Mesothelial cell of epicardium (in vitro differentiated cells): ENCODE measurements around the gene UBE3C. TPM values are rescaled to one million over a fixed set of nuclear protein-coding genes. Genes with fewer than 3 reads are reported as not detected.

ENCODE experiments used
- DNase-seq, 2 experiments: peaks; one replicate each; pipeline ENCODE4 v3.0.0; 2021; ENCODE audit warnings: low spot score in 2 of 2; ENCODE audit not compliant: unreplicated experiment in 2 of 2
- H3K27ac Mint-ChIP-seq: 2 replicates; pipeline ENCODE4 v1.8.0; 2021; ENCODE audit warnings: mixed read lengths
- H3K27me3 Mint-ChIP-seq: 2 replicates; pipeline ENCODE4 v1.8.0; 2021; ENCODE audit warnings: low read depth, mixed read lengths
- H3K36me3 Mint-ChIP-seq: 2 replicates; pipeline ENCODE4 v1.8.0; 2021; ENCODE audit warnings: mixed read lengths
- H3K4me1 Mint-ChIP-seq: 2 replicates; pipeline ENCODE4 v1.8.0; 2021; ENCODE audit warnings: mixed read lengths
- H3K4me3 Mint-ChIP-seq: 2 replicates; pipeline ENCODE4 v1.8.0; 2021; ENCODE audit warnings: mild to moderate bottlenecking, moderate library complexity, mixed read lengths
- H3K9me3 Mint-ChIP-seq: 2 replicates; pipeline ENCODE4 v1.8.0; 2021; ENCODE audit warnings: mixed read lengths
- total RNA-seq: library from RNA; stranded (reverse); gene quantifications from 3 replicates; pipeline ENCODE4 v1.2.1, GENCODE V29; 2021
- TF ChIP-seq, protein P1 (sequence below): fragments of 200-600 bp; sonication (generic); IDR thresholded peaks from one replicate; pipeline ENCODE4 v1.5.0; 2021; ENCODE audit warnings: antibody characterized with exemption; ENCODE audit not compliant: unreplicated experiment

UBE3C gene
- total RNA-seq, 1 donor from 2014 or later = 58.8 TPM

GRCh38 chr7:157160433-157160832, 21.7 kb downstream of the UBE3C start:
- Mint-ChIP-seq H3K36me3 (peaks cover 12% of the 10 kb centered on the region), H3K9me3 (peaks cover 8% of the 10 kb centered on the region), H3K4me1 (no peaks in the 10 kb centered on the region), H3K27ac (no peak overlapping the region), H3K27me3 (no peaks in the 10 kb centered on the region), H3K4me3 (no peak overlapping the region)
- DNase-seq = no peak
- TF ChIP-seq, protein P1, sequence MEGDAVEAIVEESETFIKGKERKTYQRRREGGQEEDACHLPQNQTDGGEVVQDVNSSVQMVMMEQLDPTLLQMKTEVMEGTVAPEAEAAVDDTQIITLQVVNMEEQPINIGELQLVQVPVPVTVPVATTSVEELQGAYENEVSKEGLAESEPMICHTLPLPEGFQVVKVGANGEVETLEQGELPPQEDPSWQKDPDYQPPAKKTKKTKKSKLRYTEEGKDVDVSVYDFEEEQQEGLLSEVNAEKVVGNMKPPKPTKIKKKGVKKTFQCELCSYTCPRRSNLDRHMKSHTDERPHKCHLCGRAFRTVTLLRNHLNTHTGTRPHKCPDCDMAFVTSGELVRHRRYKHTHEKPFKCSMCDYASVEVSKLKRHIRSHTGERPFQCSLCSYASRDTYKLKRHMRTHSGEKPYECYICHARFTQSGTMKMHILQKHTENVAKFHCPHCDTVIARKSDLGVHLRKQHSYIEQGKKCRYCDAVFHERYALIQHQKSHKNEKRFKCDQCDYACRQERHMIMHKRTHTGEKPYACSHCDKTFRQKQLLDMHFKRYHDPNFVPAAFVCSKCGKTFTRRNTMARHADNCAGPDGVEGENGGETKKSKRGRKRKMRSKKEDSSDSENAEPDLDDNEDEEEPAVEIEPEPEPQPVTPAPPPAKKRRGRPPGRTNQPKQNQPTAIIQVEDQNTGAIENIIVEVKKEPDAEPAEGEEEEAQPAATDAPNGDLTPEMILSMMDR = no peak

GRCh38 chr7:157165987-157166386, 27.3 kb downstream of the UBE3C start:
- Mint-ChIP-seq H3K4me3 (no peak overlapping the region), H3K27me3 (no peaks in the 10 kb centered on the region), H3K4me1 (no peaks in the 10 kb centered on the region), H3K27ac (no peak overlapping the region), H3K9me3 (peaks cover 16% of the 10 kb centered on the region), H3K36me3 (peaks cover 35% of the 10 kb centered on the region)
- no peak for DNase-seq
- TF ChIP-seq, protein P1 = no peak

DNA sequence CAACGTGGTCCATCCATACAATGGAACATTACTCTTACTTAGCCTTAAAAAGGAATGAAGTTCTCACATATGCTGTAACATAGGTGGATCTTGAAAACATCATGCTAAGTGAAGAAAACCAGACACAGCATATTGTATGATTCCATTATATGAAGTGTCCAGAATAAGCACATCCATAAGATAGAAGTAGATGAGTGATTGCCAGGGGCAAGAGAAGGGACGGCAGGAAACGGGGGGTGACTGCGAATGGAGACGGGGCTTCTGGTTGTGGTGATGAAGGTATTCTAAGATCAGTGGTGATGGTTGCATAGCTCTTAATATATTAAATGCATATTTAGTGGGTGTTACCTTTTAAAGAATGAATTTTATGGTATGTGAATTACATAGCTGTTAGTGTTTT, 29.8 kb downstream of the UBE3C start:
- H3K36me3 Mint-ChIP-seq = peaks cover 43% of the 10 kb centered on the region
- H3K9me3 Mint-ChIP-seq = peaks cover 16% of the 10 kb centered on the region
- H3K27me3 Mint-ChIP-seq = no peaks in the 10 kb centered on the region
- H3K4me3 Mint-ChIP-seq = no peak overlapping the region
- TF ChIP-seq, protein P1 = no peak
- H3K27ac Mint-ChIP-seq = no peak overlapping the region
- H3K4me1 Mint-ChIP-seq = no peaks in the 10 kb centered on the region
- DNase-seq = no peak

GRCh38 chr7:157176771-157177170, 38.0 kb downstream of the UBE3C start:
- no peaks in the 10 kb centered on the region for H3K4me1 Mint-ChIP-seq
- H3K27ac Mint-ChIP-seq = no peak overlapping the region
- no peak overlapping the region for H3K4me3 Mint-ChIP-seq
- no peak for DNase-seq
- peaks cover 30% of the 10 kb centered on the region for H3K36me3 Mint-ChIP-seq
- no peaks in the 10 kb centered on the region for H3K27me3 Mint-ChIP-seq
- no peaks in the 10 kb centered on the region for H3K9me3 Mint-ChIP-seq
- TF ChIP-seq, protein P1 = no peak

GRCh38 chr7:157177333-157177982, 38.7 kb downstream of the UBE3C start:
- H3K9me3 Mint-ChIP-seq = no peaks in the 10 kb centered on the region
- H3K4me3 Mint-ChIP-seq = no peak overlapping the region
- peaks cover 33% of the 10 kb centered on the region for H3K36me3 Mint-ChIP-seq
- no peaks in the 10 kb centered on the region for H3K27me3 Mint-ChIP-seq
- TF ChIP-seq, protein P1 = no peak
- no peak overlapping the region for H3K27ac Mint-ChIP-seq
- DNase-seq = no peak
- H3K4me1 Mint-ChIP-seq = no peaks in the 10 kb centered on the region
